Neural cell (in vitro differentiated cells): ENCODE measurements around the gene SAG. TPM values are rescaled to one million over a fixed set of nuclear protein-coding genes. Genes with fewer than 3 reads are reported as not detected.
A peak's percentile ranks its signal among the peaks of the same experiment; 100 is the strongest.

Experiments
- H2AFZ ChIP-seq: fragments of 200-600, 300-800 bp; sonication (generic), shearing (Covaris generic); 2 replicates; pipeline ENCODE4 v1.6.0; 2014; ENCODE audit warnings: low read depth, mild to moderate bottlenecking, antibody characterized with exemption, low read length, moderate library complexity
- H3F3A ChIP-seq: fragments of 200-600 bp; shearing (Covaris generic); 2 replicates; pipeline ENCODE4 v1.6.1; 2016; ENCODE audit warnings: mild to moderate bottlenecking, moderate library complexity, mixed read lengths, antibody characterized with exemption, low read length; ENCODE audit not compliant: insufficient read depth, poor library complexity, severe bottlenecking
- H3K27ac ChIP-seq: fragments of 200-600, 300-800 bp; sonication (generic), shearing (Covaris generic); 2 replicates; pipeline ENCODE4 v1.5.1; 2014; ENCODE audit warnings: mild to moderate bottlenecking, low read length, moderate library complexity
- H3K27me3 ChIP-seq: fragments of 300-800, 200-600 bp; sonication (generic), shearing (Covaris generic); 2 replicates; pipeline ENCODE4 v1.6.0; 2014; ENCODE audit warnings: mild to moderate bottlenecking, low read depth, low read length, moderate library complexity; ENCODE audit not compliant: insufficient read depth
- H3K36me3 ChIP-seq: fragments of 300-800, 200-600 bp; sonication (generic), shearing (Covaris generic); 2 replicates; pipeline ENCODE4 v1.5.1; 2014; ENCODE audit warnings: mild to moderate bottlenecking, antibody characterized with exemption, low read length, moderate library complexity; ENCODE audit not compliant: insufficient read depth
- H3K4me2 ChIP-seq: fragments of 300-800, 200-600 bp; sonication (generic), shearing (Covaris generic); 2 replicates; pipeline ENCODE4 v1.6.0; 2014; ENCODE audit warnings: mild to moderate bottlenecking, low read length
- H3K4me3 ChIP-seq: fragments of 300-800, 200-600 bp; sonication (generic), shearing (Covaris generic); 2 replicates; pipeline ENCODE4 v1.5.1; 2014; ENCODE audit warnings: mild to moderate bottlenecking, low read length, moderate library complexity
- H3K79me2 ChIP-seq: fragments of 200-600 bp; shearing (Covaris generic); replicated peaks from 2 replicates; pipeline ENCODE4 v1.6.0; 2014; ENCODE audit warnings: mild to moderate bottlenecking, low read length, moderate library complexity; ENCODE audit not compliant: insufficient read depth
- H3K9ac ChIP-seq: fragments of 300-800, 200-600 bp; sonication (generic), shearing (Covaris generic); 2 replicates; pipeline ENCODE4 v1.6.1; 2016; ENCODE audit warnings: mild to moderate bottlenecking, low read length, mixed read lengths
- H3K9me2 ChIP-seq: fragments of 200-600 bp; shearing (Covaris generic); 2 replicates; pipeline ENCODE4 v1.6.1; 2016; ENCODE audit warnings: mild to moderate bottlenecking, low read length, mixed read lengths; ENCODE audit not compliant: insufficient read depth
- H3K9me3 ChIP-seq: fragments of 200-600, 300-800 bp; sonication (generic), shearing (Covaris generic); 2 replicates; pipeline ENCODE4 v1.6.1; 2016; ENCODE audit warnings: mild to moderate bottlenecking, mixed run types, low read length, moderate library complexity, mixed read lengths
- H4K20me1 ChIP-seq: fragments of 200-600 bp; shearing (Covaris generic); 2 replicates; pipeline ENCODE4 v1.6.1; 2016; ENCODE audit warnings: mild to moderate bottlenecking, mixed run types; ENCODE audit not compliant: insufficient read depth
- CTCF ChIP-seq: fragments of 450-650 bp; IDR thresholded peaks from 2 replicates; pipeline ENCODE4 v1.5.1; 2014; ENCODE audit warnings: antibody characterized with exemption, mild to moderate bottlenecking, moderate library complexity; ENCODE audit not compliant: poor library complexity, severe bottlenecking
- EP300 ChIP-seq: fragments of 450-650 bp; conservative IDR thresholded peaks from 2 replicates; pipeline ENCODE4 v1.6.1; 2014; ENCODE audit warnings: antibody characterized with exemption, mild to moderate bottlenecking, moderate library complexity; ENCODE audit not compliant: poor library complexity, severe bottlenecking
- EZH2 ChIP-seq: fragments of 200-600, 300-800 bp; shearing (Covaris generic), sonication (generic); IDR thresholded peaks from 2 replicates; pipeline ENCODE4 v1.6.1; 2014; ENCODE audit warnings: antibody characterized with exemption, low read length, borderline replicate concordance, mild to moderate bottlenecking; ENCODE audit not compliant: insufficient read depth, poor library complexity, severe bottlenecking
- MXI1 ChIP-seq: fragments of 450-650 bp; conservative IDR thresholded peaks from 2 replicates; pipeline ENCODE4 v1.6.1; 2014; ENCODE audit warnings: antibody characterized with exemption, mild to moderate bottlenecking; ENCODE audit not compliant: poor library complexity, severe bottlenecking
- POLR2AphosphoS5 ChIP-seq: IDR thresholded peaks from 2 replicates; pipeline ENCODE4 v1.6.1; 2012
- RAD21 ChIP-seq: fragments of 450-650 bp; conservative IDR thresholded peaks from 2 replicates; pipeline ENCODE4 v1.6.1; 2014; ENCODE audit warnings: antibody characterized with exemption, mild to moderate bottlenecking, moderate library complexity
- REST ChIP-seq: IDR thresholded peaks from 2 replicates; pipeline ENCODE4 v1.6.1; 2012; ENCODE audit warnings: borderline replicate concordance
- SMC3 ChIP-seq: fragments of 450-650 bp; conservative IDR thresholded peaks from 2 replicates; pipeline ENCODE4 v1.6.1; 2014; ENCODE audit warnings: antibody characterized with exemption, mild to moderate bottlenecking, moderate library complexity; ENCODE audit not compliant: poor library complexity
- TAF1 ChIP-seq: IDR thresholded peaks from 2 replicates; pipeline ENCODE4 v1.6.1; 2012; ENCODE audit warnings: low read depth
- polyA plus RNA-seq: library from polyadenylated mRNA; depleted of rRNA; stranded (reverse); fragments of >200 nt; gene quantifications from 2 replicates; pipeline ENCODE4 v1.2.3, GENCODE V29; 2014

Gene SAG
- polyA plus RNA-seq, 1 donor from 2014 or later, result not detected

DNA sequence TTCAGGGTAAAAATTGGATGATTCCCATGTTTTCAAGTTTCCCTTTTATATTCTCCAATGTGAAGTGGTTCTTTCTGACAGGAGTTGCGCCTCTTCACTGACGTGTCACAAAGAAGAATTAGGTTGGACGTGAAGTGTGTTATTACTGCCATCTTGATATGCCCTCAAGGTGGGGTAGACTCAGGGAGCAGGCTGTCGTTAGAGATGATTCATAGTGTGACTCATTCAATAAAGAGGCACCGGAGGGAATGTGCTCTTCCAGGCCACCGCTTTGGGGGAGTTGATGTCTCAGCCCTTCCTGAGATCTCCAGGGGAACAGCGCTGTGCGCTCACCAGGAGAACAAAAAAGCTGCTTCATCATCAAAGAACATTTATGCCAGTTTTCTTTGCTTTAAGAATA lies 43.1 kb downstream of the SAG start:
- Histone ChIP-seq H2AFZ (no peak overlapping the region), H3K79me2 (peaks cover 8% of the 10 kb centered on the region), H3K27ac (no peak overlapping the region), H3F3A (no peaks in the 10 kb centered on the region), H3K9me3 (no peaks in the 10 kb centered on the region), H4K20me1 (no peaks in the 10 kb centered on the region), H3K4me2 (no peak overlapping the region), H3K27me3 (peaks cover 3% of the 10 kb centered on the region), H3K4me3 (peak overlapping the region; percentile 24), H3K9ac (no peak overlapping the region), H3K9me2 (no peaks in the 10 kb centered on the region), H3K36me3 (no peaks in the 10 kb centered on the region)
- TF ChIP-seq CTCF (no peak), EZH2 (no peak), REST (no peak), EP300 (peak; percentile 81), TAF1 (no peak), POLR2AphosphoS5 (peak; percentile 66), MXI1 (no peak), RAD21 (no peak), SMC3 (no peak)

GRCh38 chr2:233351423-233351822 lies 43.8 kb downstream of the SAG start:
- no peak for TF ChIP-seq EZH2
- TF ChIP-seq TAF1, result no peak
- no peak for TF ChIP-seq POLR2AphosphoS5
- no peak for TF ChIP-seq REST
- no peak for TF ChIP-seq CTCF
- no peak for TF ChIP-seq SMC3
- TF ChIP-seq EP300, result no peak
- TF ChIP-seq MXI1, result no peak
- TF ChIP-seq RAD21, result no peak
- Histone ChIP-seq H3K79me2 (peaks cover 13% of the 10 kb centered on the region), H3F3A (no peaks in the 10 kb centered on the region), H4K20me1 (no peaks in the 10 kb centered on the region), H3K36me3 (no peaks in the 10 kb centered on the region), H3K9me2 (no peaks in the 10 kb centered on the region), H3K9me3 (no peaks in the 10 kb centered on the region), H3K4me3 (no peak overlapping the region), H3K9ac (no peak overlapping the region), H3K4me2 (no peak overlapping the region), H3K27ac (no peak overlapping the region), H3K27me3 (peaks cover 3% of the 10 kb centered on the region), H2AFZ (no peak overlapping the region)
